ENCODE measurements around the gene RAB11FIP4. TPM values are rescaled to one million over a fixed set of nuclear protein-coding genes. Genes with fewer than 3 reads are reported as not detected.
"Not testable (repeated sequence)": the region's sequence is repeated elsewhere in the genome, so short reads cannot be mapped to it uniquely, and the experiment has no call there.

The RAB11FIP4 gene
- total and polyA plus RNA-seq, 3 donors from 2014 or later: 44.3 to 104 (median 90.2) TPM

GRCh38 chr17:31379597-31380205, 11.8 kb upstream of the RAB11FIP4 start:
- no peak overlapping the region for H3K27ac ChIP-seq
- no peaks in the 10 kb centered on the region for H3K36me3 ChIP-seq (ENCODE audit: low read depth, missing control alignments)
- no peaks in the 10 kb centered on the region for H3K4me1 ChIP-seq
- WGBS, 2 donors: 94 to 96% methylated on average over 1 of the region's 1 CpG
- DNase-seq: no peak
- H3K9me3 ChIP-seq: no peaks in the 10 kb centered on the region
- TF ChIP-seq POLR2A (IDR thresholded peaks at IDR 0.05): no peak
- intact Hi-C loops (cut with DNase I; ENCODE audit: low total_unique reads): no loop called here
- no peak overlapping the region for H3K4me3 ChIP-seq
- H3K27me3 ChIP-seq: no peaks in the 10 kb centered on the region

- no peaks in the 10 kb centered on the region for H3K9me3 ChIP-seq
- no peak overlapping the region for H3K4me3 ChIP-seq
- TF ChIP-seq CTCF (IDR thresholded peaks at IDR 0.05) (no peak), POLR2A (IDR thresholded peaks at IDR 0.05) (no peak)
- no peaks in the 10 kb centered on the region for H3K27me3 ChIP-seq
- H3K36me3 ChIP-seq (ENCODE audit: low read depth, missing control alignments): no peaks in the 10 kb centered on the region
- intact Hi-C loops (cut with DNase I; ENCODE audit: low total_unique reads): no loop called here
- DNase-seq: no peak
- H3K27ac ChIP-seq: no peak overlapping the region
- no peaks in the 10 kb centered on the region for H3K4me1 ChIP-seq
Measured at GRCh38 chr17:31381165-31381668, 10.3 kb upstream of the RAB11FIP4 start.

GRCh38 chr17:31382668-31383275, 8.7 kb upstream of the RAB11FIP4 start:
- H3K4me3 ChIP-seq; H3K27ac ChIP-seq; DNase-seq; intact Hi-C loops (cut with DNase I; ENCODE audit: low total_unique reads); H3K9me3 ChIP-seq; H3K27me3 ChIP-seq; H3K4me1 ChIP-seq; H3K36me3 ChIP-seq (ENCODE audit: low read depth, missing control alignments): not testable (repeated sequence)
- 94 to 95% methylated on average over 11 of the region's 11 CpGs for WGBS, 2 donors

GRCh38 chr17:31383488-31383887, 8.0 kb upstream of the RAB11FIP4 start:
- WGBS, 2 donors: 88 to 89% methylated on average over 6 of the region's 6 CpGs
- H3K9me3 ChIP-seq; DNase-seq; H3K4me3 ChIP-seq; H3K27ac ChIP-seq; H3K27me3 ChIP-seq; intact Hi-C loops (cut with DNase I; ENCODE audit: low total_unique reads); H3K36me3 ChIP-seq (ENCODE audit: low read depth, missing control alignments); H3K4me1 ChIP-seq: not testable (repeated sequence)

GRCh38 chr17:31385428-31386285, 5.8 kb upstream of the RAB11FIP4 start:
- Histone ChIP-seq H3K4me3 (no peak overlapping the region), H3K36me3 (ENCODE audit: low read depth, missing control alignments) (no peaks in the 10 kb centered on the region), H3K27me3 (no peaks in the 10 kb centered on the region), H3K9me3 (no peaks in the 10 kb centered on the region), H3K27ac (no peak overlapping the region), H3K4me1 (no peaks in the 10 kb centered on the region)
- no peak for TF ChIP-seq POLR2A (IDR thresholded peaks at IDR 0.05)
- intact Hi-C loops (cut with DNase I; ENCODE audit: low total_unique reads): no loop called here
- DNase-seq: no peak
- WGBS, 2 donors: 71 to 88% methylated on average over 7 of the region's 7 CpGs

GRCh38 chr17:31386542-31387075, 4.9 kb upstream of the RAB11FIP4 start:
- no peak overlapping the region for H3K27ac ChIP-seq
- intact Hi-C loops (cut with DNase I; ENCODE audit: low total_unique reads): no loop called here
- 90 to 91% methylated on average over 3 of the region's 3 CpGs for WGBS, 2 donors
- H3K4me3 ChIP-seq: no peak overlapping the region
- no peaks in the 10 kb centered on the region for H3K27me3 ChIP-seq
- no peak for DNase-seq
- H3K9me3 ChIP-seq: no peaks in the 10 kb centered on the region
- H3K36me3 ChIP-seq (ENCODE audit: low read depth, missing control alignments): no peaks in the 10 kb centered on the region
- no peaks in the 10 kb centered on the region for H3K4me1 ChIP-seq
- TF ChIP-seq POLR2A (IDR thresholded peaks at IDR 0.05): no peak

- TF ChIP-seq POLR2A (IDR thresholded peaks at IDR 0.05) (no peak), CTCF (IDR thresholded peaks at IDR 0.05) (no peak)
- intact Hi-C loops (cut with DNase I; ENCODE audit: low total_unique reads): no loop called here
- no peak for DNase-seq
- WGBS, 2 donors: 86 to 92% methylated on average over 12 of the region's 12 CpGs
- no peaks in the 10 kb centered on the region for H3K9me3 ChIP-seq
- no peak overlapping the region for H3K27ac ChIP-seq
- no peak overlapping the region for H3K4me3 ChIP-seq
- H3K4me1 ChIP-seq: peaks cover 3% of the 10 kb centered on the region
- H3K27me3 ChIP-seq: no peaks in the 10 kb centered on the region
- no peaks in the 10 kb centered on the region for H3K36me3 ChIP-seq (ENCODE audit: low read depth, missing control alignments)
Measured at GRCh38 chr17:31387438-31387837, 4.0 kb upstream of the RAB11FIP4 start.
